Heart right ventricle (tissue), 16 donors: Measurements from ENCODE around the gene SUSD3. TPM values are rescaled to one million over a fixed set of nuclear protein-coding genes. Genes with fewer than 3 reads are reported as not detected.

Experiments
- ATAC-seq, 8 donors: fragments of 200-7000 bp; cut with Tn5 transposase; one replicate each; pipeline ENCODE4 v1.9.1; 2020; ENCODE audit warnings: mild to moderate bottlenecking in 8 of 8, moderate library complexity in 8 of 8, moderate number of reproducible peaks in 1 of 8
- DNase-seq, 2 donors: peaks; one replicate each; pipeline ENCODE4 v3.0.0-alpha.2; 2020
- H3K27ac ChIP-seq, 10 donors: fragments of 200-600 bp; sonication (generic) in 2 of 10; one replicate each; pipeline versions ENCODE4 v1.5.0 to v1.8.0; 2020 to 2022; ENCODE audit warnings: mild to moderate bottlenecking in 3 of 10
- H3K27me3 ChIP-seq, 7 donors: fragments of 200-600 bp; one replicate each; pipeline ENCODE4 v1.8.0; 2021 to 2022; ENCODE audit warnings: mild to moderate bottlenecking in 2 of 7
- H3K36me3 ChIP-seq, 9 donors: fragments of 200-600 bp; sonication (generic) in 1 of 9; one replicate each; pipeline versions ENCODE4 v1.5.0 to v1.8.0; 2020 to 2022; ENCODE audit warnings: mild to moderate bottlenecking in 2 of 9
- H3K4me1 ChIP-seq, 9 donors: fragments of 200-600 bp; sonication (generic) in 1 of 9; one replicate each; pipeline versions ENCODE4 v1.5.0 to v1.8.0; 2020 to 2022; ENCODE audit warnings: mild to moderate bottlenecking in 4 of 9
- H3K4me3 ChIP-seq, 10 donors: fragments of 200-600 bp; sonication (generic) in 2 of 10; one replicate each; pipeline versions ENCODE4 v1.5.0 to v1.8.0; 2020 to 2022; ENCODE audit warnings: mild to moderate bottlenecking in 7 of 10, moderate library complexity in 2 of 10
- H3K9me3 ChIP-seq, 11 donors: fragments of 200-600 bp in 10 of 11; sonication (generic) in 2 of 11; one replicate each; pipeline versions ENCODE4 v1.5.0 to v1.8.0; 2013 to 2022; ENCODE audit warnings: mild to moderate bottlenecking in 2 of 11, control low read depth in 1 of 11, moderate library complexity in 1 of 11
- CTCF ChIP-seq, 9 donors: fragments of 200-600 bp; sonication (generic) in 2 of 9; IDR thresholded peaks; one replicate each; pipeline versions ENCODE4 v1.5.0 to v1.8.0; 2021 to 2022; ENCODE audit warnings: antibody characterized with exemption in 9 of 9, mild to moderate bottlenecking in 5 of 9, moderate library complexity in 1 of 9
- WGBS, 2 donors: extraction: QIAGEN DNeasy Blood & Tissue Kit; methylation state at CpG; one replicate each; pipeline ENCODE4 v1.1.7; 2013; ENCODE audit warnings: inconsistent platforms in 1 of 2; 5-methylcytosine and 5-hydroxymethylcytosine counted together
- intact Hi-C, 10 donors: fragments of 100-400 bp; cut with DNase I; formaldehyde crosslinking; loops; one replicate each; pipeline versions ENCODE4 v1.11.1 to v1.14.2; 2022
- polyA plus RNA-seq, 2 donors: library from polyadenylated mRNA; stranded (reverse); fragments of 200-250 nt; gene quantifications; one replicate each; pipeline ENCODE4 v1.2.3, GENCODE V29; 2013
- total RNA-seq, 10 donors: library from RNA; stranded (reverse); fragmentation: NEBNext Ultra II Directional in 3 of 10; extraction: Animal tissue kit (Norgen Biotek cat#: 25700) in 3 of 10; gene quantifications; one replicate each; pipeline versions ENCODE4 v1.2.1 to v1.2.4, GENCODE V29; 2021 to 2023
- donor health status: Arrhythmogenic right ventricular cardiomyopathy.
- donor health status: ischemic (EF 13 %, LVEDD 7.1; RV severe dilation, severe dysfunction).
- donor health status: healthy with polysubstance abuse.
- donor health status: DM: no; HTN: yes; CAD: no.
- donor health status: DM: no; HTN: no; CAD: no.
- donor health status: ischemic (EF 25% LVEDD 6.9; RV normal size, moderate dysfunction).
- donor health status: ischemic (EF 25% LVEDD 5.7; RV mildly dilated, moderate dysfunction).
- donor health status: healthy.
- donor health status: DM: yes; HTN: yes; CAD: no.
- donor health status: Ischemic cardiomyopathy.
- donor health status: ischemic (EF 35%, LVEDD 5.7; RV mildly dilated, moderate dysfunction).
- donor health status: nonischemic (EF 11% LVEDD 7.7; RV severe dilation, severe dysfunction).
- donor health status: DM: yes; HTN: yes; CAD: no.
- donor health status: PGD.
- donor health status: ischemic (EF 29% LVEDD 5.4; RV normal size, mild dysfunction).
- donor health status: nonischemic (EF 23%, LVEDD 6.1; RV moderate dilation, normal function).

The SUSD3 gene
- total and polyA plus RNA-seq, 12 donors, result 0.40 to 2.1 (median 0.79) TPM; not detected in 1

- no peaks in the 10 kb centered on the region for H3K27me3 ChIP-seq
- peak overlapping the region in 7 of 10 donors; percentile 17 to 99 (median 84) for H3K27ac ChIP-seq
- no peaks in the 10 kb centered on the region for H3K9me3 ChIP-seq
- ATAC-seq, result no peak
- intact Hi-C loops, result no loop called here
- peaks cover 45 to 91% (median 74%) of the 10 kb centered on the region in 9 donors for H3K4me1 ChIP-seq
- H3K4me3 ChIP-seq, result peak overlapping the region in 1 of 10 donors; percentile 12
- 90 to 95% methylated on average over 10 of the region's 10 CpGs for WGBS, 2 donors
- DNase-seq, result no peak
- peaks cover 0 to 44% (median 13%) of the 10 kb centered on the region in 9 donors for H3K36me3 ChIP-seq
- no peak for TF ChIP-seq CTCF (IDR thresholded peaks at IDR 0.05)
Measured at GRCh38 chr9:93128715-93129224, 70.3 kb downstream of the SUSD3 start.

GRCh38 chr9:93129286-93129685 lies 70.8 kb downstream of the SUSD3 start:
- Histone ChIP-seq H3K36me3 (peaks cover 0 to 38% (median 8%) of the 10 kb centered on the region in 9 donors), H3K4me1 (peaks cover 45 to 91% (median 74%) of the 10 kb centered on the region in 9 donors), H3K4me3 (peak overlapping the region in 1 of 10 donors; percentile 12), H3K27me3 (no peaks in the 10 kb centered on the region), H3K9me3 (no peaks in the 10 kb centered on the region), H3K27ac (peak overlapping the region in 9 of 10 donors; percentile 27 to 99 (median 80))
- intact Hi-C loops, result no loop called here
- ATAC-seq (no peak), DNase-seq (no peak)
- WGBS, 2 donors, result 46 to 52% methylated on average over 8 of the region's 8 CpGs
- no peak for TF ChIP-seq CTCF (IDR thresholded peaks at IDR 0.05)

- peaks cover 45 to 92% (median 77%) of the 10 kb centered on the region in 9 donors for H3K4me1 ChIP-seq
- TF ChIP-seq CTCF (IDR thresholded peaks at IDR 0.05), result no peak
- H3K4me3 ChIP-seq, result no peak overlapping the region
- no peaks in the 10 kb centered on the region for H3K9me3 ChIP-seq
- DNase-seq (peak in 1 of 2 donors; percentile 59), ATAC-seq (peak in 4 of 8 donors; percentile 15 to 63 (median 24))
- no peaks in the 10 kb centered on the region for H3K27me3 ChIP-seq
- peak overlapping the region in 9 of 10 donors; percentile 36 to 99 (median 84) for H3K27ac ChIP-seq
- intact Hi-C loops, result loop anchor here in 2 of 10 donors (10.0 kb wide), 1 partner anchor 325 kb away; the partner anchor contains the start of genes FAM120A (in 2 of the 2) and FAM120AOS (in 2 of the 2)
- 68 to 86% methylated on average over 11 of the region's 11 CpGs for WGBS, 2 donors
- peaks cover 0 to 32% (median 3%) of the 10 kb centered on the region in 9 donors for H3K36me3 ChIP-seq
Measured at GRCh38 chr9:93129691-93130500, 71.4 kb downstream of the SUSD3 start.

GRCh38 chr9:93130861-93131481 lies 72.5 kb downstream of the SUSD3 start:
- TF ChIP-seq CTCF (IDR thresholded peaks at IDR 0.05), result peak in 1 of 9 donors; percentile 28
- peak in 1 of 2 donors; percentile 54 for DNase-seq
- no peaks in the 10 kb centered on the region for H3K27me3 ChIP-seq
- intact Hi-C loops, result loop anchor here in 2 of 10 donors (10.0 kb wide), 1 partner anchor 324 kb away; the partner anchor contains the start of genes FAM120A (in 2 of the 2) and FAM120AOS (in 2 of the 2)
- H3K27ac ChIP-seq, result peak overlapping the region in 9 of 10 donors; percentile 49 to 99 (median 84)
- H3K4me1 ChIP-seq, result peaks cover 45 to 90% (median 82%) of the 10 kb centered on the region in 9 donors
- H3K36me3 ChIP-seq, result peaks cover 0 to 22% (median 0%) of the 10 kb centered on the region in 9 donors
- 53 to 73% methylated on average over 15 of the region's 15 CpGs for WGBS, 2 donors
- ATAC-seq, result peak in 2 of 8 donors; percentile 1 to 25
- H3K4me3 ChIP-seq, result peak overlapping the region in 6 of 10 donors; percentile 14 to 97 (median 51)
- H3K9me3 ChIP-seq, result no peaks in the 10 kb centered on the region
